Sigmoid colon (tissue), 7 donors: ENCODE results near the gene CCDC127. TPM values are rescaled to one million over a fixed set of nuclear protein-coding genes. Genes with fewer than 3 reads are reported as not detected.
"Not testable (repeated sequence)": the region's sequence is repeated elsewhere in the genome, so short reads cannot be mapped to it uniquely, and the experiment has no call there.

Source experiments
- DNase-seq: peaks from one replicate; pipeline ENCODE4 v3.0.0-alpha.2; 2019
- H3K27ac ChIP-seq, 4 donors: fragments of 200-600 bp; sonication (generic); one replicate each; pipeline ENCODE4 v1.5.1; 2016 to 2019; ENCODE audit warnings: mild to moderate bottlenecking in 1 of 4
- H3K27me3 ChIP-seq, 3 donors: fragments of 200-600 bp; sonication (generic); one replicate each; pipeline ENCODE4 v1.5.1; 2019; ENCODE audit warnings: mild to moderate bottlenecking in 1 of 3
- H3K36me3 ChIP-seq, 4 donors: fragments of 200-600 bp; sonication (generic); one replicate each; pipeline ENCODE4 v1.5.1; 2016 to 2019
- H3K4me1 ChIP-seq, 4 donors: fragments of 200-600 bp; sonication (generic); one replicate each; pipeline ENCODE4 v1.5.1; 2017 to 2019
- H3K4me3 ChIP-seq, 4 donors: fragments of 200-600 bp; sonication (generic); one replicate each; pipeline ENCODE4 v1.5.1; 2017 to 2019; ENCODE audit warnings: mild to moderate bottlenecking in 2 of 4, moderate library complexity in 1 of 4
- H3K9me3 ChIP-seq, 4 donors: fragments of 200-600 bp in 3 of 4; sonication (generic) in 3 of 4; one replicate each; pipeline versions ENCODE4 v1.5.1 to v1.6.1; 2013 to 2019
- CTCF ChIP-seq, 4 experiments: fragments of 450-650 bp in 3 of 4; fragments of 200-600 bp in 1 of 4; IDR thresholded peaks; one replicate each; pipeline ENCODE4 v1.5.1; 2016 to 2019; ENCODE audit warnings: antibody characterized with exemption in 4 of 4, mild to moderate bottlenecking in 3 of 4, moderate library complexity in 2 of 4
- EP300 ChIP-seq, 4 donors: sonication (generic); formaldehyde crosslinking; IDR thresholded peaks; one replicate each; pipeline ENCODE4 v1.6.1; 2017; ENCODE audit warnings: antibody characterized with exemption in 4 of 4
- POLR2A ChIP-seq, 2 donors: fragments of 450-650 bp; IDR thresholded peaks; one replicate each; pipeline ENCODE4 v1.6.1; 2016; ENCODE audit warnings: antibody characterized with exemption in 2 of 2, mild to moderate bottlenecking in 2 of 2, moderate library complexity in 2 of 2
- POLR2AphosphoS5 ChIP-seq, 4 donors: sonication (generic); formaldehyde crosslinking; IDR thresholded peaks; one replicate each; pipeline ENCODE4 v1.6.1; 2017; ENCODE audit warnings: antibody characterized with exemption in 4 of 4
- WGBS, 2 donors: extraction: QIAGEN DNeasy Blood & Tissue Kit; methylation state at CpG; one replicate each; pipeline ENCODE4 v1.1.7; 2013; 5-methylcytosine and 5-hydroxymethylcytosine counted together
- intact Hi-C: fragments of 100-400 bp; cut with DNase I; formaldehyde crosslinking; loops from one replicate; pipeline ENCODE4 v1.15.1; 2023
- polyA plus RNA-seq, 3 donors: library from polyadenylated mRNA; stranded (reverse); fragments of 200-250 nt; gene quantifications; one replicate each; pipeline ENCODE4 v1.2.3, GENCODE V29; 2013
- total RNA-seq, 4 donors: library from RNA; depleted of rRNA; stranded (reverse); fragments of >200 nt; gene quantifications; one replicate each; pipeline ENCODE4 v1.1.0, GENCODE V29; 2016
- donor health status: healthy with polysubstance abuse.
- donor health status: Bipolar disorder and iron deficiency.
- donor health status: healthy.

CCDC127 gene
- total and polyA plus RNA-seq, 7 donors: 1.2 to 8.3 (median 5.7) TPM

GRCh38 chr5:250396-250795 is 32.4 kb upstream of the CCDC127 start:
- TF ChIP-seq EP300 (IDR thresholded peaks at IDR 0.05) (peak in 1 of 4 donors; percentile 79), POLR2AphosphoS5 (IDR thresholded peaks at IDR 0.05) (peak in 2 of 4 donors; percentile 9 to 62)

GRCh38 chr5:245717-246116 is 27.8 kb upstream of the CCDC127 start:
- H3K9me3 ChIP-seq, H3K27ac ChIP-seq, H3K27me3 ChIP-seq, intact Hi-C loops, H3K4me1 ChIP-seq, DNase-seq, H3K4me3 ChIP-seq: not testable (repeated sequence)
- 96 to 97% methylated on average over 5 of the region's 5 CpGs for WGBS, 2 donors
- peaks cover 16 to 68% (median 43%) of the 10 kb centered on the region in 4 donors for H3K36me3 ChIP-seq

More at GRCh38 chr5:250396-250795, 32.4 kb upstream of the CCDC127 start:
- H3K27me3 ChIP-seq, H3K9me3 ChIP-seq, intact Hi-C loops, H3K4me3 ChIP-seq, DNase-seq, H3K4me1 ChIP-seq: not testable (repeated sequence)
- Histone ChIP-seq H3K27ac (peak overlapping the region in 2 of 4 donors; percentile 28 to 54), H3K36me3 (peaks cover 13 to 73% (median 27%) of the 10 kb centered on the region in 4 donors)
- WGBS, 2 donors: 88 to 93% methylated on average over 6 to 9 of the region's 9 CpGs

- H3K4me1 ChIP-seq, H3K27me3 ChIP-seq, H3K4me3 ChIP-seq, H3K9me3 ChIP-seq, intact Hi-C loops, H3K27ac ChIP-seq, DNase-seq: not testable (repeated sequence)
- 60 to 90% methylated on average over 12 of the region's 12 CpGs for WGBS, 2 donors
- H3K36me3 ChIP-seq: peaks cover 16 to 75% (median 48%) of the 10 kb centered on the region in 4 donors
Measured at GRCh38 chr5:243683-244367, 25.9 kb upstream of the CCDC127 start.

GRCh38 chr5:241045-241669 is 23.2 kb upstream of the CCDC127 start:
- H3K27ac ChIP-seq, H3K4me1 ChIP-seq, intact Hi-C loops, H3K27me3 ChIP-seq, H3K4me3 ChIP-seq, DNase-seq, H3K9me3 ChIP-seq: not testable (repeated sequence)
- peaks cover 8 to 76% (median 42%) of the 10 kb centered on the region in 4 donors for H3K36me3 ChIP-seq
- 91 to 96% methylated on average over 13 of the region's 13 CpGs for WGBS, 2 donors

GRCh38 chr5:240550-240949 is 22.6 kb upstream of the CCDC127 start:
- intact Hi-C loops, H3K27ac ChIP-seq, H3K9me3 ChIP-seq, DNase-seq, H3K4me3 ChIP-seq, H3K4me1 ChIP-seq, H3K27me3 ChIP-seq: not testable (repeated sequence)
- H3K36me3 ChIP-seq: peaks cover 8 to 80% (median 44%) of the 10 kb centered on the region in 4 donors
- WGBS, 2 donors: 96 to 97% methylated on average over 7 of the region's 7 CpGs

GRCh38 chr5:237931-238330 is 20.0 kb upstream of the CCDC127 start:
- intact Hi-C loops, H3K9me3 ChIP-seq, H3K4me3 ChIP-seq, H3K27ac ChIP-seq, DNase-seq, H3K4me1 ChIP-seq, H3K27me3 ChIP-seq: not testable (repeated sequence)
- WGBS, 2 donors: 94 to 97% methylated on average over 8 of the region's 8 CpGs
- H3K36me3 ChIP-seq: peaks cover 20 to 95% (median 57%) of the 10 kb centered on the region in 4 donors

- intact Hi-C loops, H3K9me3 ChIP-seq, H3K27ac ChIP-seq, H3K27me3 ChIP-seq, H3K4me1 ChIP-seq, DNase-seq, H3K4me3 ChIP-seq: not testable (repeated sequence)
- WGBS, 2 donors: 97 to 98% methylated on average over 7 of the region's 9 CpGs
- H3K36me3 ChIP-seq: peaks cover 18 to 95% (median 36%) of the 10 kb centered on the region in 4 donors
Measured at GRCh38 chr5:235527-235926, 17.6 kb upstream of the CCDC127 start.

- no peak for TF ChIP-seq EP300 (IDR thresholded peaks at IDR 0.05)
- no peak for TF ChIP-seq POLR2AphosphoS5 (IDR thresholded peaks at IDR 0.05)
- no peak for TF ChIP-seq CTCF (IDR thresholded peaks at IDR 0.05)
- no peak for TF ChIP-seq POLR2A (IDR thresholded peaks at IDR 0.05)
- WGBS, 2 donors: 82 to 84% methylated on average over 8 of the region's 8 CpGs
- no peak for DNase-seq
- Histone ChIP-seq H3K36me3 (peaks cover 15 to 95% (median 38%) of the 10 kb centered on the region in 4 donors), H3K27me3 (no peaks in the 10 kb centered on the region), H3K27ac (no peak overlapping the region), H3K4me1 (no peaks in the 10 kb centered on the region), H3K4me3 (no peak overlapping the region), H3K9me3 (no peaks in the 10 kb centered on the region)
- intact Hi-C loops: no loop called here
Measured at GRCh38 chr5:234450-234849, 16.5 kb upstream of the CCDC127 start.

GRCh38 chr5:233426-233825 is 15.5 kb upstream of the CCDC127 start:
- peaks cover 16 to 95% (median 46%) of the 10 kb centered on the region in 4 donors for H3K36me3 ChIP-seq
- WGBS, 2 donors: 97% methylated on average over 20 of the region's 20 CpGs
- H3K9me3 ChIP-seq, H3K27me3 ChIP-seq, DNase-seq, H3K27ac ChIP-seq, H3K4me3 ChIP-seq, intact Hi-C loops, H3K4me1 ChIP-seq: not testable (repeated sequence)
